ENCODE measurements around the gene CASTOR1.
"Not testable (repeated sequence)": the region's sequence is repeated elsewhere in the genome, so short reads cannot be mapped to it uniquely, and the experiment has no call there.

CASTOR1 gene

DNA sequence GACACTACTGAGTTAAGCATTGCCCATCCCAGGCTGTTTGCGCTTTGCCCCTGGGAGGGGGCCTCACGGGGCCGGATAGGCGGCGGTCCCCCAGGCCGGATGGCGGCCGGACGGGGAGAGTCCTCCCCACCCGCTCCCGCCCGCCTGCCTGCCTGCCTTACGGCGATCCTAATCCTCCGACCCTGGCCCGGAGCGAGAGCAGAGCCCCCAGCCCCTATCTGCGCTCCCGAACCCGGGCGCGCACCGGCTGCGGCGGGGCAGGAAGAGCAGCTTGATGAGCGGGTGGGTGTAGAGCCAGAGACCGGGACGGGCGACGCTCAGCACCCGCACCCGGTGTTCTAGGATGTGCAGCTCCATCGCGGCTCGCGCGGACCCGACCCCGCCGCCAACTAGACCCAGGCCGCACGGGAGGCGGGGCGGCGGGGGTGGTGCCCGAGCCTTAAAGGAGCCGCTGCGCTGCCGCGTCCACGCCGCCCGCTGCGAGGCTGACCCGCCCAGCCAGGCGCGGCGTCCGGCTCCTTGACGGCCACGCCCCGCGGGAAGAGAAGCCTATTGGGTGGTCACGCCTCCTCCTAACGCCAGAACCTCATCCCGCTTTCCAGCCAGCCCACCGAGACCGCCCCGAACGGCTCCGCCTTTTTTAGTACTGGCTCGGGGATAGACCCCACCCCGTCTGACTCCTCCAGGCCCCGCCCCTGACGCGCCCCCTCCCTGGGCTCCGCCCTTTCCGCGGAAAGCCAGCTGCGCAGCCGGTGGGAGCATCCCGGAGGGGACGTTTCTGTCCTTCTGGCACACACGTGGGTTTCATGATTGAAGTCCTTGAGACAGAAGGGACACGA is at the start of gene CASTOR1:
CASTOR1 (minus strand) TSS at position 365 of the 839 bp plus-strand sequence; CDS start at position 357, 8 bp downstream.
- peak; percentile 93 for DNase-seq

DNA sequence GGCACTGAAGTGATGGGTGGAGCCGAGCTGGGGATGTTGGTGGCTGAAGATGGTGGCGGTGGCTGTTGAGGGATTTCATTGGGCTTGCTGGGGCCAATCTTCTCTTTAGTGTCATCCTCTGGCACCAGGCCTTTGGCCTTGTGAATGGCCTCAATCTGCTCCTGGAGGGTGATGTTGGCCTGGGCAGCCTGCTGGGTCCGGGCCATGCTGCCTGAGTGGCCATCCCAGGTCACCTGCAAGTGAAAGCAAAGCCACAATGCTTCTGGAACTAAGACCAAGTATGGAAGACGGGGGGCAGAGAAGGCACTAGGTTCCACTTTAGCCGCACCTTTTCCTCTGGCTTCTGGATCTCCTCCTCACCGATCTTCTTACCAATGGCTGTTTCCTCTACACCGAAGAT is 49.5 kb upstream of the CASTOR1 start:
- DNase-seq: no peak

DNA sequence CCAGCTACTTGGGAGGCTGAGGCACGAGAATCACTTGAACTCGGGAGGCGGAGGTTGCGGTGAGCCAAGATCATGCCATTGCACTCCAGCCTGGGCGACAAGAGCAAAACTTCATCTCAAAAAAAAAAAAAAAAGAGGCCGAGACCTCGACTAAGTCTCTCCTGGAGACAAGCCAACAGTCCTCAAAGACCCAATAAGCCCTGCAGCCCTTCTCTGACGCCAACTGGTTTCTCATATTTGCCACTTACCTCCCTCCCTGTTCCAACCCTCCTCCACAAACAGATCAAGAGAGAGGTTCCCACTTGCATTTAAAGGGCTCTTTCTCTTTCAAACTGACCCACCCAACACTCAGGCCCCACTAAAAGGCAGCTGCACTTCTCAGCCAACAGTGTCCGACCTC is 49.0 kb upstream of the CASTOR1 start:
- not testable (repeated sequence) for DNase-seq

DNA sequence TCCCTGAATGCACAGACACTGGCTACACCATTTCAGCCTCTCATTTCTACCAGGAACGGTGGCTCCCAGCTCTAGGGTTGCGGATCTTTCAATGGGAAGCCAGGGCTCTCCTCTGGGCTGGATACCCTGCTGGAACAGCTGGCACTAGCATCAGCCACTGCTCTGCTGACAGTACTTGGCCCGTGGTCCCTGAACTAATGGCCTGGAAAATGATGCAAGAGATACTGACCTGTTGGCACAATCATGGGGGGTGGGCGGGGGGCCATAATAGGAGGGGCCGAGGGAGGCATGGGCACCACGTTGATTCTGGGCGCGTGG is 48.1 kb upstream of the CASTOR1 start:
- DNase-seq: no peak

DNA sequence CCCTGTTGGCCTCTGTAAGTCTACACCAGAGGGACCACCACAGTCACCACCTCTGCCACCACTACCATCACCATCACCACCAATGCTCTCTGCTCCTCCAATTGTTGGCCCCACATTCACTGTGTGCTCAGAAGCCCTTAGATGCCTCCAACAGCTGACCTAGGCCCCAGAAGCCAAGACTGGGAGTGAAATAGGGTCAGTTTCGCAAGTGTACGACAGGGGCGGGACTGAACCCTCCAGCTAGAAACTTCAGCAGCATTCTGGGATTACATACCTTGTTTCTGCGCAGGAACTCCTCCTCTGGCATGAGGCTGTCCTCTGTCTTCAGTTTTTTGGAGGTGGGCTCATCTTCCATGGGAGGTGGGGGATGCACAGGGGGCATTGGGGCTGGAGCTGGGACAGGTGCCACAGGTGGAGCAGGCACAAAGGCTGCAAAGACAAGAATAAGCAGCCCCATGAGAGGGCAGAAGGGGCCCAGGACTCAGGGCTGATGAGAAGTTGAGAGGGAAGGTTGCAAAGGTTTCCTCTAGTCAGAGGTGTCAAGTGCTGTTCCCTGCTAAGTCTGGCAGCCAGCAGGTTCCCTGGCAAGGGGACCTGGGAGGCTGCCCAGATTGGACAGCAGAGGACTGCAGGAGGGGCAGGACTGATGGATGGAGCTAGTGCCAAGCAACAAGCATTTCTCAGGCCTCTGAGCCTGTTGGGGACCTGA is 47.6 kb upstream of the CASTOR1 start:
- no peak for DNase-seq

DNA sequence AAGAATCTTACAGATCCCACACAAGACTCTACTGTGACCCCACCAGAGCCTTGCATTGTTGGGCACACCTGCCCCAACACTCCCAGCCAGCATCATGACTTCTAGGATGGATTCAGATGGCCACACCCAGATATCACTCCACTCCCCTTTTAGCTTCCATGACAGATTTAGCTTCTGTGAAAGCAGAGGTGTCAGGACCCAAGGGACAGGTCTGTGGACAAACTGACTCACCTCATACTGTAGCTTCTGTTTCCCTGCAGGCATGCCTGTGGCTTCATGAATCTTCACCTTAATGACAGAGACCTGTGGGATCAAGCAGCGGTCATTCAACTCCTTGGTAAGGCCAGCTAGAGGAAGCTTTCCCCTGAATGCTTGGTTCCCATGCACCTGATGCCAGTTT is 45.9 kb upstream of the CASTOR1 start:
- no peak for DNase-seq

DNA sequence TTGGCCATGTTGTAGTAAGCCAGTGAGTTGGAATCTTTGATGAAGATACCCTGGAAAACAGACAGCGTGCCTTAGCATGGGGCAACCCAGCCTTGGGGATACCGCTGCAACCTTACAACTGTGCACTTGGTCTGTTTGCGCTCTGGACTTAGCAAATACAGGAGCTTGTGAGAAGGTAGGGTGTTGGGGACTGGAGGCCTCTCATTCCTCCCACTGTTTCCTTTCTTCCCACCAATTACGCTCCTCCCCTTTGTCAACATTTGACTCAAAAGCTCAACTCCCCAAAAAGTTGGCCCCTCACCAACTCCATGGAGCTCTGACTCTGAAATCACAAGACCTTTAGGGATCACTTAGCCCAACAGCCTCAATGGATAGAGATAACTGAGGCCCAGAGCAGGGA is 45.3 kb upstream of the CASTOR1 start:
- no peak for DNase-seq

DNA sequence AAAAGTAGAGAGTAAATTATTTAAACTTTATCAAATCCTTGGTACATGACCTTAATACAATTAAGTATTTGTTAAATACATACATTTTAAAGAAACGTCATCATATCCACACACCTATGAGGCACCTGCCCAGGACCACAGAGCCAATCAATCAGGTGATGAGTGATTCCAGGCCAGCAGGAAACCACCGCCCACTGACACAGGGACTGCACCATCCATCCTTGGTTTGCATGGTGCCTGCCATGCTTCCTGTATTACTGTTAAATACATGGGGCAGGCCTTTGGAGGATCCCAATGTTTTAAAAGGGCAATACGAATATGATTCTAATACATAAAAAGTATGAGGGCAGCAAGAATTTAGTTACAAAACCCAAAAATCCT is 44.4 kb upstream of the CASTOR1 start:
- DNase-seq: no peak

DNA sequence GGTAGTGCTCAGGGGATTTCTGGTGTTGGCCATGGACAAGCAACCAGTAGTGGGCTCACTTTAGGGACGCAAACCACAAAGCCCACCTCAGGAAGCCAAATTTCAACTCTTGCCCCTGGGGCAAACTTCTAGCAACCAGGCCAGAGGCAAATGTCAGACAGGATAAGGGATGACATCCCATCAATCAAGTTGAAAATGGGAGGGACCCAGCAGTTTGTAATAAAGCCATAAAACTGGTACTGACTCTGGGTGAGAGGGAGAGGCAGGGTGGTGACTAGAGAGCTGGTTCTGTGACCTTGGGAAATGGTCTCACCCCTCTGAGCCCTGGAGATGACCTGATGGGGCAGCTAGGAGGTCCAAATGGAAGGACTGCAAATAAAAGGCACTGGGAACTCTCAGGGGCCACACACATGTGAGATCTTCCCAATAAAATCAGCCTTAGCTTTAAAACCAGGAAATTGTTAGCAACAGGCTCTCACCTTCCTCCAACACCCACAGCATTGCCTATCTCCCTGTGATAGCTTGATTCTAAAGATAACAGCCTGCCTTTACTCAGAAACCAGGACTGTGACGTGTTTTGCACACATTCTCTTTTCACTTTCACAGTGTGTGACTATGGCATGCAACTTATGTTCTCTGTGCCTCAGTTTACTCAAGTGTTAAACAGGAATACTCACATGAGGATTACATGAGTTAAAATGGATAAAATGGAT is 43.8 kb upstream of the CASTOR1 start:
- no peak for DNase-seq

DNA sequence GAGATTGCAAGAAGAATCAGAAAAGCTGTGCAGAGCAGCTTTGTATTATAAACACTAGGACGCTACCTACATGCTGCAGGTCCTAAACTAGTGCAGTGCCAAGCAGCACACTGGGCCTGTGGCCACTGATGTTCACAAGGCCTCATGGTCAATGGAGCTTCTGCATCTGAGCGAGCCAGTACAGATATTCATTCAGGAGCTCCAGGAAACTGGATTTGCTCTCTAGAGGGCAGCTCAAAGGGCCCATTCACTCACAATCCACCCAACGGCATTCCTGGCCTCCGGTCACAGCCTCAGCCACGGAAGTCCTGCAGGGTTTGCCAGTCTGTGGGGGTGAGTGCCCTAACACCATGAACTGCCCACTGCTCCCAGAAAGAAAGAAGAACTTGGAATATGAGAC is 43.2 kb upstream of the CASTOR1 start:
- no peak for DNase-seq

DNA sequence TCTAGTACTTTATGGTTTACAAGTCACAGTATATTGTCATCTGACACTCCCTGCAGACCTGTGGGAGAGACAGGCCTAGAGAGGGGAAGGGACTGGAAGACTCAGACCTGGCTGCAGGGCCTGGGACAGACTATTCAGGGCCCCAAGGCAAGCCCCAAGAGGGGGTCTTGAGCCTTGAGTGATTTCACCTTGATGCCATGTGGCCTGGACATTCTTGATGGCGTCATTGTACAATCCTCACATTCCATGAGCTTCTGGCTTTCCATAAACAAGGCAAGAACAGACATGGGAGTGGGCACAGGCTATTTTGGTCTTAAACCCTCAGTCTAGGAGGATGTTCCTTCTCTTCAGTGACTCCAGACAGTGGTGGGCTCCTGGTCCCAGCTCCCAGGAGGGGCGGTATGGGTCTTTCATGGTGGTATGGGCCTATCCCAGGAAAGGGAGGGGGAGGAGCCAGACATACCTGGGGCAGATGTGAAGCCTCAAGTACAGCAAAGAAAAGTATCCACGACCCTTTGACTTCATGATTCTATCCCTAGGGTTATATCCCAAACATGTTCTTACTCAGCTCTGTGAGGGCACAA is 39.3 kb upstream of the CASTOR1 start:
- DNase-seq: no peak

DNA sequence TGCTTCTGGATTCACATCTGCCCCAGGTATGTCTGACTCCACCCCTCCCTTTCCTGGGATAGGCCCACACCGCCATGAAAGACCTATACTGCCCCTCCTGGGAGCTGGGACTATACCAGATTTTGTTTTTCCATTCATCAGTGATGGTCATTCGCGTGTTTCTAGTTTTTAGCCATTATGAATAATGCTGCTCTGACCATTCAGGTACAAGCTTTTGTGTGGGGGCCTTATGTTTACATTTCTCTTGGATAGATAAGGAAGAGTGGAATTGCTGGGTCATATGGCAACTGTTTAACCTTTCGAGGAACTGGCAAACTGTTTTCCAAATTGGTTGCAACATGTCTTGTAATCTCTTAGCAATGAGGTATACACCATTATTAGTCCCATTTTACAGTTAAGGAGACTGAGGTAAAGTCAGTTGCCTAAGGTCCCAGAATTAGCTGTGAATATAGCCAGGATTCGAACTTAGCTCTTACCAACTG is 38.6 kb upstream of the CASTOR1 start:
- DNase-seq: no peak

DNA sequence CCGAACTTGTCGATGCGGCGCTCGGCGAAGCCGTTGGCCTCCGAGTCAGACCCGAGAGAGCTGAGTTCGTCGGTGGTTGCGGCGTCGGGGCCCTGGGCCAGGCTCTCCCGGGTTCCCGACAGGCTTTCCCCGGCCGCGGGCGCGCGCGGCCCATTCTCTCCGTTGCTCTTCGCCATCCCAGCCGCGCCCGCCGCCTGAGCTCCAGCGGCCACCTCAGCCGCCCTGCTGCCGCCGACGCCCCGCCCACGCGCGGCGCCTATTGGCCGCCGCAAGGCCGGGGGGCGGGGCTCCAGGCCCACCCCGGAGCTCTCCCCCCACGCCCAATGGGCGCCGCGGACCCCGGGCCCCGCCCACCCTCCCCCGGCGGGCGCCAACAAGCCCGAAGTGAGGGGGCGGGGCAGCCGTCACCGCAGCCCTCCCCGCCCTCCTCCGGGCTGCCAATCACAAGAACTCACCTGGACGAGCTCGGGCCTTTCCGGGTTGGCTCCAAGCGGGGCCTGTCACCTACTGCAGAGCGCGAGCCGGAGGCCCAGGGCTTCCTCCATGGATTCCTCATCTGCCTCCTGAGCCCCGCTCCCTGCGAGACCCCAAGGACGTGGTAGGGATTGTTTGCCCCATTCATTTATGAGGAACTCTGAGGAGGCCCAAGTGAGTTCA is 37.5 kb upstream of the CASTOR1 start, which contains the start of gene TBC1D10A:
TBC1D10A (minus strand) TSS at position 236 of the 657 bp plus-strand sequence; CDS start at position 176, 60 bp downstream.
- peak; percentile 91 for DNase-seq

DNA sequence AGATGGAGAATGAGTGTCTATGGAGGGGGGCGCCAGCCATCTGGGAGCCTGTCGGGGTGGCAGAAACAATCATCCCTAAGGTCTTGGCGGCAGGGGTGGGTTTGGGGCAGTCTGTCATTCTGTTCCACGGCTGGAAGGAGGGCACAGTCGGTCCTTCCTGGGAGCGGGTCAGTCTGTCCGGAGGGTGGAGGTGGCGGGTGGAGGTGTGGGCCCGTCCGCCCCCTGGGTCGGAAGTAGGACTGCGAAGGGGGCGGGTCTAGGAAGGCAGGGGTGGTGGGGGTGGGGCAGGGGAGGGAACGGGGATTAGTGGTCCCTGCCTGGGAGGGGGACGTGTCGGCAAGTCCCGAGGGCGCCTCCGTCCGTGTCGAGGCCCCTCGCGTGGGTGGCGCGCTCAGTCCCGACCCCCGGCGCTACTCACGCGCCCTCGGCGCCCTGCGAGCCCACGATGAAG is 37.0 kb upstream of the CASTOR1 start:
- DNase-seq: no peak

DNA sequence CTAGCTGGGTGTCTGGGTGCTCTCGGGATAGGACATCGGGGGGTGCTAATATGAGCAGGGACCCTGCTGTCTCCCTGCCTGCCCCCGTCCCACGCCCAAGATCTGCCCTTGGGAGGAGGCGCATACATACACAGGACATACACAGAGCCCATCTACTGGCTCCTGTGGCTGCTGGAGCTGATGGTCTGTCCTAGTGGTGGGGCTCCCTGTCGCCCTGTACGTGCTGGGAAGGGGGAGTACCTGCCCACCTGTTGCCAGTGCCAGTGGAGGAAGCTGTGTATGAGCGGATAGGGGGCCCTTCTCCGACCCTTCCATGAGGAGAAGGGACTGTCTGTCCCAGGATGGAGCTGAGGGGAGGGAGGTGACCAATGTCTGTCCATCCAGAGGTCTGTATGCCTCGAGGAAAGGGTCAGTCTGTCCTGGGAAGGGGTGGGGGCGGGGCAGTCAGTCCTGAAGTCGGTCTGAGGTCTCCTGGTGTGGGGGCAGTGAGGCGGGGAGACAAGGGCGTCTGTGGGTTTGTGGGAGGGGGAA is 36.5 kb upstream of the CASTOR1 start:
- DNase-seq: no peak

DNA sequence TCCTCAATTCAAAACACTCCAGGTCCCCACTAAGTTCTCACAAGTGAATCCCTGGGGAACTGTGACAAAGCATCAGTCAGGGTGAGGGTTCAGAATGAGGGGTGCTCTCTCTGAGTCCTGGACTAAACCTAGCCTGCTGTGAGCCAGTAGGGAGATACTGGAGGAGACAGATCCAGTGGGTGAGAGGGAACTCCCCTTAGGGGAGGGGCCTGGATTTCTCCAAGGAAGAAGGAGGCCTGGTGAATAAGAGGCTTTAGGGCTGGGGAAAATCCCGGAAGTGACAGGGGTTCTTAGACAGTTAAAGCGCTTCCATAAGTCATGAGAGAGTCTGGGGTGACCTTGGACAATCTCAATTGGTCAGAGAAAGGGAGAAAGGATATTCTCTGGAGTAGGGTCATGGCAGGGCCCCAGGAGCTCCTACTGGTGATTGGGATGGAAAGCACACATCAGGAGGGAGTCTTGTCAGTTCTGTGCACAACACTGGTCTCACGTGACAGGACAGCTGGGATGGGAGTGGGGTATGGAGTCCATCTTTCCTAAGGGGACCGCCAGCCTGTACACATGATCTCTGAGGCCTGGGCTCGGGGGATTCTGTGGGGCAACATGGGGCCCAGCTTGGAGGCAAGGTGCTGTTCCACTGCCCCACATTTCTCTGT is 35.9 kb upstream of the CASTOR1 start:
- DNase-seq: no peak

DNA sequence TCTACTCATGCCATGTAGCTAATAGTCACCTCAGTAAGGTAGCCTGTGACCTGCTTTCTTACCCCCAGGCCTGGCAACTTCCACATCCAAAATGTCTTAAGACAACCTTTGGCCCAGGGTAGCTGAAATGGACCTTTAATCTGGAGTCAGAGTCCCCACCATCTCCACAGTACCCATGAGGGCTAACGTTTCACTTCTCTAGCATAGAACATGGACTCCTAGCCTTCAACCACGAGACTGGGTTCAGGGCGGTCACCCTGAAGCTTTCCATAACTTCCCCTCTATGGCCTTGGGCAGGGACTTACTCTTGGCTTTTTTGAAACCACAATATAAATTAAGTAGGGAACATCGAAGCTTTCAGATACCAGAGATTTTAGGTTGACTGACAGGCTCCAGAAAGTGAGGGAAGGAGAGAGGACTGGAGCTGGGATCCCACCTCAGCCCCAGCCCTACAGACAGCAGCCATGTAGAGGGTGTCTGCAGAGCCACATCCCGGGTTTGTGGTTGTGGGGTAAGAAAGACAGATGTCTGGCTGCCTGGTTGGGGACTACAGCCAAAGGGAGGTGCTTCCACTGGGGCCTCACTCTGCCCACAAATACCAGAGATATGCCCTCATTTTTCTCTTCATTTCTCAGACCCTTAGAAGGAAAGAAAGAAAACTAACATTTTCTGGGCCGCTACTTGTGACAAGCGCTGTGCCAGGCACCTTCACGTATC is 34.9 kb upstream of the CASTOR1 start:
- no peak for DNase-seq

DNA sequence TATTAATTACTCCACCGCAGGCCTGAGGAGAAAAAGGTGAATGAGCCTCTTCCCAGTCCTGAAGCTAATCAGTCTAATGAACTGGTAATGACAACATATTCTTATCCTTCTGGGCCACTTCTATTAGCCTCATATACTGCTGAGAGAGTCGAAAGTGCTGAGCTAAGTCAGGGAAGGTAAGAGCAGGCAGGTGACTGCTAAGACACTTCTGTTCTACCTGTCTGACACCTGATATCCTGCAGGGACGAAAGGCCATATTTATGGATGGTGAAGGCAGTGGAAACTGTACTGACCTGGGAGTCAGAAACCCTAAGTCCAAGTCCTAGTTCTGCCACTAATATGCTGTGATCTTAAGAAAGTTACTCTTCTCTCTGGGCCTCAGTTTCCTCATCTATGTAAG is 33.9 kb upstream of the CASTOR1 start:
- no peak for DNase-seq

DNA sequence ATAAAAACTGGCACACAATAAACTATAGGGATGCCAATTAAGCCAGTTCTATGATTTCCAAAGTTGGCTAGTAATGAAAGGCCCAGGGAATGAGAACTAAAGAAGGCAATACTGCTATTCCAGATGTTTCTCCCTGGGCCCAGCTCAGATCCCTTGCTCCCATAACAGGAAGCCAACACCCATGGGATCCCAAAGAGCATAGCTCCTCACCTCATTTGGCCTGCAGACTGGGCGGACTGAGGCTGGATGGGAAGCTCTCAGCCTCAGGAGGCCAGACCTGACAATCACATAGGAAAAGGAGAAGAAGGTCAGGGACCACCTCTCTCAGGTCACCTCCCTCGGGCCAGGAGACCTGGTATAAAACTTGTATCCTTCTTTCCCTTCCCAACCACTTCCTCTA is 32.2 kb upstream of the CASTOR1 start:
- DNase-seq: no peak

DNA sequence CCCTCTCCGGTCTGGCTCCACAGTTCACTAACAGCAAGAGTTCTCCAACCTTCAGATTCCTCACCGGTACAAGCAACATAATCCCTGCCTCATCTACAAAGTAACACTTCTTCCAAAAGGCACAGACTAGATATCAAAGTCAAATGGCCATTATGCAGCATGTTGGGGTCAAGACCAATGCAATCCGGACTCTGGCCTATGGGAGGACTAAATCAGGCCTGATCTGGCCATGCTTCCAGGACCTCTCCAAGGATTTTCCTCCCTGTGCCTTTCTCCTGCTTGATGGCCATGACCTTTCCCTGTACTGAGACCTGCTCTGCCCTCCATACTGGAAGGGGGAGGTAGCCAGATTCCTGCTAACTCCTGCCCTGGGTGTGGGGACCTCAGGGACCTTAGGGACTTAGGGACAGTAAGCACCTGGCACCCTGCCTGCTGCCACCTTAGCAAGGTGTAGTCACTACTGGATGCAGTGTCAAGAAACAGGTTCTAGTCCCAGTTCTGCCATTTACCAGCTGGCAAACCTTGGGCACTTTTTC is 30.8 kb upstream of the CASTOR1 start:
- DNase-seq: no peak

Data from NCI-H146 (cell line).